Measurements from ENCODE around the gene SEBOX.

DNA sequence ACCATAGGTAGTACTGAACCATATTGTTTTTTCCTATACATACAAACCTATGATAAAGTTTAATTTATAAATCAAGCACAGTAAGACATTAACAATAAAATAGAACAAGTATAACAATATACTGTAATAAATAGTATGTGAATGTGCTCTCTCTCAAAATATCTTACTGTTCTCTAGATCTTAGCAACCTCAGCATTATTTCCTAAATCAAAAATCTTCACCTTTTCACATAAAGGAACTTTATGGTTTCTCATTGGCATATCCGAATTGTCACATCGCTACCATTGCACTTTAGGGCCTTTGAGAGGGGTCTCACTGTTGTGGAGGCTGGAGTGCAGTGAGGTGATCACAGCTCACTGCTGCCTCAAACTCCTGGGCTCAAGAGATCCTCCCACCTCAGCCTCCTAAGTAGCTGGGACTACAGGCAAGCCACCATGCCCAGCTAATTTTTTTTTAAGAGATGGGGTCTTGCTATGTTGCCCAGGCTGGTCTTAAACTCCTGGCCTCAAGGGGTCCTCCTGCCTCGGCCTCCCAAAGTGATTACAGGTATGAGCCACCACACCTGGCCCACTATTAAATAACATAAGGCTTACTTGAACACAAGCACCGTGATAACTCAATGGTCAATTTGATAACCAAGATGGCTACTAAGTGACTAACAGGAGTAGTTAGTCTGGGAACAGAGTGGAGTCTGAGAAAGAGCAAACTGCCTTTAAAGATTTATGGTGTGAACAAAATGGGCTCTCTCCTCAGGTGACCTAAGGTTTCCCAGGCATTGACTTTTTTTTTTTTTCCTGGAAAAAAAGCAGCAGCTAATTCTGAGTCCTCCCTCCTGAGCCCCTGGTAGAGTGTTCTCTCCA lies 48.9 kb downstream of the SEBOX start:
- TF ChIP-seq, protein P1, sequence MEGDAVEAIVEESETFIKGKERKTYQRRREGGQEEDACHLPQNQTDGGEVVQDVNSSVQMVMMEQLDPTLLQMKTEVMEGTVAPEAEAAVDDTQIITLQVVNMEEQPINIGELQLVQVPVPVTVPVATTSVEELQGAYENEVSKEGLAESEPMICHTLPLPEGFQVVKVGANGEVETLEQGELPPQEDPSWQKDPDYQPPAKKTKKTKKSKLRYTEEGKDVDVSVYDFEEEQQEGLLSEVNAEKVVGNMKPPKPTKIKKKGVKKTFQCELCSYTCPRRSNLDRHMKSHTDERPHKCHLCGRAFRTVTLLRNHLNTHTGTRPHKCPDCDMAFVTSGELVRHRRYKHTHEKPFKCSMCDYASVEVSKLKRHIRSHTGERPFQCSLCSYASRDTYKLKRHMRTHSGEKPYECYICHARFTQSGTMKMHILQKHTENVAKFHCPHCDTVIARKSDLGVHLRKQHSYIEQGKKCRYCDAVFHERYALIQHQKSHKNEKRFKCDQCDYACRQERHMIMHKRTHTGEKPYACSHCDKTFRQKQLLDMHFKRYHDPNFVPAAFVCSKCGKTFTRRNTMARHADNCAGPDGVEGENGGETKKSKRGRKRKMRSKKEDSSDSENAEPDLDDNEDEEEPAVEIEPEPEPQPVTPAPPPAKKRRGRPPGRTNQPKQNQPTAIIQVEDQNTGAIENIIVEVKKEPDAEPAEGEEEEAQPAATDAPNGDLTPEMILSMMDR (IDR thresholded peaks at IDR 0.05): no peak
- no peak for TF ChIP-seq EZH2 (IDR thresholded peaks at IDR 0.05; ENCODE audit: borderline replicate concordance, insufficient read depth, low read depth, low read length, poor library complexity, severe bottlenecking)

Measured in B cell (primary cell).